Measurements from ENCODE around the gene CDH23. TPM values are rescaled to one million over a fixed set of nuclear protein-coding genes. Genes with fewer than 3 reads are reported as not detected.

CDH23 gene
- total RNA-seq, 2 experiments from 2014 or later: 4.7 to 4.9 TPM

DNA sequence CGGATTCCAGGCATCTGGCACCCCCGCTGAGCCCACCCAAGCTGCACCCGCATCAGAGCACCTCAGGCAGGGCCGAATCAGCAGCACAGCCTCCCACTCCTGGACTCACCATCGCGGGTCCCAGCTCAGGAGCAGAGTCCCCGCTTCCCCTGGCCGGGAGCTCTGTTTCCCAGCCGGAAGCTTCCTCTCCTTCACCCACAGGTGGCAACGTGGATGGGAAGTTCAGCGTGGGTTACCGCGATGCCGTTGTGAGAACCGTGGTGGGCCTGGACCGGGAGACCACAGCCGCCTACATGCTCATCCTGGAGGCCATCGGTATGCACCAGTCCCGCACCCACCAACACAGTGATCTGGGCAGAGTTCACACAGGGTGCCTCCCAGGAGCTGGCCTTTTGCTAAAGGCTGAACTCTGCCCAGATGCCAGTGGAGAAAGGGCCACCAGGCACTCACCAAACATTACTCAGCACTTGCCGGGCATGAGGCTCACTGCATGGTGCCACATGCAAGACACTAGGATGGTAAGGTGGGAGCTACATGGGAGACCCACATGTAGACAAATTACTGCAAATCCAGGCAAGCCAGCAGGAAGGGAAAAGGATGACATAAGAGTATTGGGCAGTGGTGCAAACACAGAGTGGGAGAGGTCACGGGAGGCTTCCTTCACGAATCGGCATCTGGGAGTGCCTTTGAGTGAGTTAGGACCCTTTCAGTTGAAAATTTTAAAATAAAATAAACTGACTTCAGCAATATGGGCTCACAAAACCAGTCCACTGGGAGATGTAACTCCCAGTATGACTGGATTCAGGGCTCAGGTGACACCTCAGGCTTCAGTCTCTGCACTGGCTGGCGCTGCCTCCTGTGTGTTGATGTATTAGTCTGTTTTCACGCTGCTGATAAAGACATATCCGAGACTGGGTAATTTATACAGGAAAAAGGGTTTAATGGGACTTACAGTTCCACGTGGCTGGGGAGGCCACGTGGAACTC is 312.5 kb downstream of the CDH23 start:
- peaks cover 63% of the 10 kb centered on the region for H3K4me1 Mint-ChIP-seq (ENCODE audit: low read depth)
- DNase-seq (no peak), ATAC-seq (no peak)
- peaks cover 1% of the 10 kb centered on the region for H3K36me3 Mint-ChIP-seq (ENCODE audit: low read depth)
- ChIA-PET POLR2A (interaction anchor here (0.7 to 1.4 kb wide), 3 partner anchors 11 to 64 kb away, joined by 4 to 5 read pairs (median 4); partner anchors contain the start of gene VSIR), CTCF (interaction anchor here (0.7 to 4.9 kb wide), 42 partner anchors 9 to 392 kb away, joined by 3 to 121 read pairs (median 5); partner anchors contain the start of genes CDH23, SLC29A3 and VSIR)
- no peaks in the 10 kb centered on the region for H3K27me3 Mint-ChIP-seq (ENCODE audit: low read depth)
- no peak overlapping the region for H3K27ac Mint-ChIP-seq
- no peak overlapping the region for H3K4me3 Mint-ChIP-seq
- H3K9me3 Mint-ChIP-seq (ENCODE audit: insufficient read depth): no peaks in the 10 kb centered on the region

DNA sequence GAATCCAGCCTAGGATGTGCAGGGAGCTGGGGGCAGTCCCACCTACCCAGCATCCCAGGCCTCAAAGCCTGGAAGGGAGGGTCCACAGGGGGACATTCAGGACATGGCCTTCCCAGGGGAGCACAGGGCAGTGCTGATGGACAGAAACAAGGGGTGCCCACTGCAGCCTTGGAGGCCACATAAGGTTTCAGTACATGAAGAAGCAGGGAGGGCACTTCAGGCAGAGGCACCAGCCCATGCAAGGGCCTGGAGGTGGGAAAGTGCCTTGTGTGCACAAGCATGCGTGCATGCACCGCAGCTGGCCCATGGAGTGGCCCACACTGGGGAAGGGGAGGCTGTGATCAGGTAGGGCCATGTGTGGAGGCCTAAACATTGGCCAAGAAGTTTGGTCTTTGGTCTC is 313.8 kb downstream of the CDH23 start:
- no peak for ATAC-seq
- POLR2A ChIA-PET: no interaction called here

DNA sequence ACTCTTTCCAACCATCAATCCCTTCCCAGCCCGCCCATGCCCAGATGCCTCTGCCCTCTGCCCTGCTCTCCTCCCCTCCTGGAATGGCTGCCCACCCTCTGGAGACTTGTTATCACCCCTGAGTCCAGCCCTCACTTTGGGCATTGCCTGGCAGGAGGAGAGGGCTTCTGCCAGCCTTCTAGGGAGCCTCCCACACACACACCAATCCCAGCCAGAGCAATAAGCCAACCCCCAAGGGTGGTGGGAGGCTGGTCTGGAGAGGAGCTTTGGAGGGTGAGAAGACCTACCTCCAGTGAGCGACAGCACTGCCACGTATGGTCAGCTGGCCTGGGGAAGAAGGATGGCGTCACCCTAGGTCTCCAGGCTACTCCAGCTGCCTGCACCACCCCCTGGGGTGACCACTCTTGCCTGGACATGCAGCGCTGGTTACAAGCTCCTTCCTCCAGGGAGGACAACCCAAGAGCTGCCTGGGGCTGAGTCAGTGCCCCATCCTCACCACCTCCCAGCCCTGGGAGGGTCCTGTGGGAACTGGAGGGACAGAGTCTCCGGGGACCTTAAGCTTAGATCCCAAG is 314.4 kb downstream of the CDH23 start:
- Mint-ChIP-seq H3K4me3 (no peak overlapping the region), H3K36me3 (ENCODE audit: low read depth) (peaks cover 3% of the 10 kb centered on the region), H3K27me3 (ENCODE audit: low read depth) (no peaks in the 10 kb centered on the region), H3K4me1 (ENCODE audit: low read depth) (peaks cover 78% of the 10 kb centered on the region), H3K27ac (peak overlapping the region; percentile 77), H3K9me3 (ENCODE audit: insufficient read depth) (no peaks in the 10 kb centered on the region)
- POLR2A ChIA-PET: interaction anchor here (0.7 kb wide), 1 partner anchor 12 kb away, joined by 3 read pairs; no protein-coding TSS in a partner anchor
- CTCF ChIA-PET: interaction anchor here (0.8 to 7.3 kb wide), 5 partner anchors 9 to 396 kb away, joined by 3 to 50 read pairs (median 4); partner anchors contain the start of gene VSIR
- DNase-seq: no peak
- no peak for ATAC-seq

More for the DNA sequence above, 313.8 kb downstream of the CDH23 start:
- H3K4me3 Mint-ChIP-seq: no peak overlapping the region
- peak overlapping the region; percentile 46 for H3K27ac Mint-ChIP-seq
- H3K36me3 Mint-ChIP-seq (ENCODE audit: low read depth): peaks cover 3% of the 10 kb centered on the region
- H3K27me3 Mint-ChIP-seq (ENCODE audit: low read depth): no peaks in the 10 kb centered on the region
- no peak for DNase-seq
- no peaks in the 10 kb centered on the region for H3K9me3 Mint-ChIP-seq (ENCODE audit: insufficient read depth)
- CTCF ChIA-PET: interaction anchor here (1.2 kb wide), 1 partner anchor 33 kb away, joined by 3 read pairs; no protein-coding TSS in a partner anchor
- H3K4me1 Mint-ChIP-seq (ENCODE audit: low read depth): peaks cover 75% of the 10 kb centered on the region

DNA sequence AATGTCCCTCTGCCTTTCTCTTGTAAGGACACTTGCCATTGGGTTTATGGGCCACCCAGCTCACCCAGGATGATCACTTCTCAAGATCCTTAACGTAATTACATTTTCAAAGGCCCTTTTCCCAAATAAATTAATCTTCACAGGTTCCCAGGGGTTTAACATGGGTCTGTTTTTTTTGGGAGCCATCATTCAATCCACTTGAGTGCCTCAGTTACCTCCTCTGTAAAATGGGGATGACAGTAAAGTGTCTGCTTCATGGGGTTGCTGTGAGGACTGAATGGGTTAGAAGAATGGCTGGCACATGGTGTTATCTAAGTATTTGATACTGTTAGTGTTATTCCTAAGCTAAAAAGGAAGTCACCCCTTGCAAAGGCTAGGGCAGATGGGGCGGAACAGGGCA is 315.4 kb downstream of the CDH23 start:
- H3K4me3 Mint-ChIP-seq: no peak overlapping the region
- CTCF ChIA-PET: interaction anchor here (0.8 to 7.3 kb wide), 9 partner anchors 8 to 397 kb away, joined by 3 to 50 read pairs (median 4); partner anchors contain the start of gene VSIR
- DNase-seq (no peak), ATAC-seq (no peak)
- peaks cover 78% of the 10 kb centered on the region for H3K4me1 Mint-ChIP-seq (ENCODE audit: low read depth)
- H3K27me3 Mint-ChIP-seq (ENCODE audit: low read depth): no peaks in the 10 kb centered on the region
- POLR2A ChIA-PET: interaction anchor here (0.7 to 3.0 kb wide), 9 partner anchors 15 to 61 kb away, joined by 3 to 15 read pairs (median 4); partner anchors contain the start of gene VSIR
- no peaks in the 10 kb centered on the region for H3K9me3 Mint-ChIP-seq (ENCODE audit: insufficient read depth)
- H3K27ac Mint-ChIP-seq: peak overlapping the region; percentile 99
- peaks cover 3% of the 10 kb centered on the region for H3K36me3 Mint-ChIP-seq (ENCODE audit: low read depth)

DNA sequence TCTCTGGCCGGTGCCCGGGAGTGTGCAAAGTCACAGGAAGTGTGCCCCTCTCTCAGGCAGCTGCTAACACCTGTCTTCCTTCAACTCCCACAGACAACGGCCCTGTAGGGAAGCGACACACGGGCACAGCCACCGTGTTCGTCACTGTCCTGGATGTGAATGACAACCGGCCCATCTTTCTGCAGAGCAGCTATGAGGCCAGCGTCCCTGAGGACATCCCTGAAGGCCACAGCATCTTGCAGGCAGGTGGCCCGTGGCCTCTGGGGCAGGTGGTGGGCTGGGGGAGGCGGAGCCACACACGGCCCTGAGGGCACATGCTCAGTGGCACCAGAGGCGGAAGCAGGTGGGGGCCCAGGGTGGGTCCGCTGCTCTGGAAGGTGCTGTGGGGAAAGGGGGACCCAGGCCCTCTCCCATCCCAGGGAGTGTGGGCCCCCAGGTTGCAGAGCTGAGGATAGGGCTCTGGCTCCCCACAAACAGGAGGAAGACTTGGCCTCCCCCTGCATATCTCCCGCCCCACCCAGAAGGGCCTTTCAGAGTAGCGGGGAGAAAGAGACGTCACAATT is 315.9 kb downstream of the CDH23 start:
- DNase-seq (peak; percentile 60), ATAC-seq (peak; percentile 40)
- Mint-ChIP-seq H3K36me3 (ENCODE audit: low read depth) (peaks cover 3% of the 10 kb centered on the region), H3K4me1 (ENCODE audit: low read depth) (peaks cover 75% of the 10 kb centered on the region), H3K4me3 (peak overlapping the region; percentile 80), H3K27me3 (ENCODE audit: low read depth) (no peaks in the 10 kb centered on the region), H3K9me3 (ENCODE audit: insufficient read depth) (no peaks in the 10 kb centered on the region), H3K27ac (peak overlapping the region; percentile 99)
- ChIA-PET CTCF (interaction anchor here (0.8 to 7.3 kb wide), 12 partner anchors 10 to 329 kb away, joined by 3 to 50 read pairs (median 4); partner anchors contain the start of gene VSIR), POLR2A (interaction anchor here (0.6 to 3.0 kb wide), 13 partner anchors 11 to 61 kb away, joined by 3 to 15 read pairs (median 4); partner anchors contain the start of gene VSIR)

DNA sequence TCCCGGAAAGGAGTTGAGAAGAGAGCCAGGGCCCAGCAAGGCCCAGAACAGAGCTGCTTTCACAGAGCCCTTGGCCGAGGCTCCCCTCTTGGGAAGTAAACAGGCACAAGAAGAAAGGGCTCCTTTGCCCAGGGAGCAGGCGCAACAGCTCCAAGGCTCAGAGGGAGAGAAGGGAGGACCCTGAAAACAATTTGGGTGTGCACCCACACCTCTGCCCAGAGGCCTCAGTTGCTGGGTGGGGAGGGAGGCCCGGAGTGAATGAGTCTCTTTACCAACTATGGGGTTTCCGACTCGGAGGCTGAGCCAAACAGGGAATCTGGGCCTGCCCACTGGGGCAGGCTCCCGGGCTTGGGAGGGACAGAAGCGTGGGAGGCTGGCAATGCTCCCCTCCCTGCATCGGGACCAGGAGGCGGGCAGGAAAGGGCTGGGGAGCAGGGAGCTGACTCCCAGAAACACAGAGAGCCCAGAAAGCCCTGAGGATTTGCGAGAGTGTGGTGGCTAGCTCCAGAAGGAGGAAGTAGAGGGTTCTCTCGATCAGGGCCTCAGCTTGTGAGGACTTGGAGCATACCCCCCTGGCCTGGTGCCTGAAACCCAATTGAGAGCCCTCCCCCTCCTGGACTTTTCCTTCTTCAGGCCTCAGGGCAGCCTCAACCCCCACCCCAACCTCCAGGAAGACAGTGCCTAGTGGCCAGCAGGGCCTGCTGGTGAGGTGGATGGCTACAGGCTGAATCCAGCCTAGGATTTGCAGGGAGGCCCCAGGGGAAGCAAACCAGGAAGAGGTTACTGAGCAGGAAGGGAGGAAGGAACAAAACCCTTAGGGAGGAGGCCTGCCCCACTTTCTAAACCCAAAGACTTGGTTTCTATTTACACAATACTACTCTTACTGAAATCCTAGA is 316.7 kb downstream of the CDH23 start:
- Mint-ChIP-seq H3K27me3 (ENCODE audit: low read depth) (no peaks in the 10 kb centered on the region), H3K27ac (peak overlapping the region; percentile 99), H3K36me3 (ENCODE audit: low read depth) (peaks cover 3% of the 10 kb centered on the region), H3K4me3 (peak overlapping the region; percentile 80), H3K4me1 (ENCODE audit: low read depth) (peaks cover 68% of the 10 kb centered on the region), H3K9me3 (ENCODE audit: insufficient read depth) (no peaks in the 10 kb centered on the region)
- peak; percentile 72 for ATAC-seq
- CTCF ChIA-PET: interaction anchor here (0.8 to 7.3 kb wide), 12 partner anchors 10 to 330 kb away, joined by 3 to 50 read pairs (median 4); partner anchors contain the start of gene VSIR
- peak; percentile 50 for DNase-seq
- POLR2A ChIA-PET: interaction anchor here (0.6 to 3.0 kb wide), 12 partner anchors 11 to 60 kb away, joined by 3 to 15 read pairs (median 4); partner anchors contain the start of gene VSIR

DNA sequence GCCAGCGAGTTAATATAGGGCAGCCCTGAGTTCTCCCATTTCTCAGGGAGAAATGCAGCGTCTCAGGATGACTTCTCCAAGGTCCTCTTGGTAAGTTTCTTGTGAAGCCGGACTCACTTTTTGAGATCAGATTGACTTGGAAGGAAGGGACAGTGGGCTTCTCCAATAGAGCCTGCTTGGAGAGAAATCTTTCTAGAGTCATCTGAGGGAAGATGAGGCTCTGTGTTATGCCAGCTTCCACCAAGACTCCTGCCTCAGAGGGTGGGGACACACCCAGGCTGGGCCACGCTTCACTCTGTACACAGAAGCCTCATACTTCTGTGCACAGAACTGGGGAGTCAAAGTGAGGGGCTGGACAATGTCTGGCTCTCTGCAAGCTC is 317.3 kb downstream of the CDH23 start:
- ChIA-PET POLR2A (interaction anchor here (0.6 to 3.0 kb wide), 6 partner anchors 10 to 59 kb away, joined by 3 to 15 read pairs (median 4); partner anchors contain the start of gene VSIR), CTCF (interaction anchor here (0.8 to 7.3 kb wide), 9 partner anchors 13 to 330 kb away, joined by 3 to 50 read pairs (median 4); partner anchors contain the start of gene VSIR)
- peaks cover 62% of the 10 kb centered on the region for H3K4me1 Mint-ChIP-seq (ENCODE audit: low read depth)
- peak overlapping the region; percentile 80 for H3K4me3 Mint-ChIP-seq
- no peaks in the 10 kb centered on the region for H3K9me3 Mint-ChIP-seq (ENCODE audit: insufficient read depth)
- ATAC-seq: no peak
- peak overlapping the region; percentile 99 for H3K27ac Mint-ChIP-seq
- no peak for DNase-seq
- H3K27me3 Mint-ChIP-seq (ENCODE audit: low read depth): no peaks in the 10 kb centered on the region
- peaks cover 3% of the 10 kb centered on the region for H3K36me3 Mint-ChIP-seq (ENCODE audit: low read depth)

DNA sequence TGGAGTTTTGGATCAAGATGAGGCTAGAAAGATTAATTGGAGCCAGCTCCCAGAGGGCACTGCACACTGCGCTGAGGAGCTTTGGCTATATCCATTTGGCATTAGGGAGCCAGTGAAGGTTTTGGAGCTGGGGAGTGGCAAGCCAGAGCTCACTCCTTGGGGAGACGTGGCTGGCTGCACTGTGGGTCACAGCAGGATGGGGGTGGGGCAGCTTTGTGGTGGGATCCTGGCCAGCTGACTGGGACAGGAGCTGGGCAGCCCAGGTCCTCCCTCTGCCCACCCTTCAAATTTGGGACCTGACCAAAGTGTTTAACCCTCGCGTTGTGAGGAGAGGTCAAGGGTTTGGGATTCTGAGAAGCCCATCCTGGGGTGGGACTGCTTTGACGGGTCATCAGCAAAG is 317.9 kb downstream of the CDH23 start:
- Mint-ChIP-seq H3K4me3 (peak overlapping the region; percentile 80), H3K36me3 (ENCODE audit: low read depth) (peaks cover 3% of the 10 kb centered on the region), H3K27ac (peak overlapping the region; percentile 99), H3K27me3 (ENCODE audit: low read depth) (no peaks in the 10 kb centered on the region), H3K9me3 (ENCODE audit: insufficient read depth) (no peaks in the 10 kb centered on the region), H3K4me1 (ENCODE audit: low read depth) (peaks cover 58% of the 10 kb centered on the region)
- ChIA-PET POLR2A (interaction anchor here (0.6 to 3.0 kb wide), 4 partner anchors 9 to 59 kb away, joined by 4 to 13 read pairs (median 4); partner anchors contain the start of gene VSIR), CTCF (interaction anchor here (0.8 to 7.3 kb wide), 4 partner anchors 12 to 59 kb away, joined by 3 to 50 read pairs (median 14); partner anchors contain the start of gene VSIR)
- DNase-seq: no peak
- no peak for ATAC-seq

DNA sequence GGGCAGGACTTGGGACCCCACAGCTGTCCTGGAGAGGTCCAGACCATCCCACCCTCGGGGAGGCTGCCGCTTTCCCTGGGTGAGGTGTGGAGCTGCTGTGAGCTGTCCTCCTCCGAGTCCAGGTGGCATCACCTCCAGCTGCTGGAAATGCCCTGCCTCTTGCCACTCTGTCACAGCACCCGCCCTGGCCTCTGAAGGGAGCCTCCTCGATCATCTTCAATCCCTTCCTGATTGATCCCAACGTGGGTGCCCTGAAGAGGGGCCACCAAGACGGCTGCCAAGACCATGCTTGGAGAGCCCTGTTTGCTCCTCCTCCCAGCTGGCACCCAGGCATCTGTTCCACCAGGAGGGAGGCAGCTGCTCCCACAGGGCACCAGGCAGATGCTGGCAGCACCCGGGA is 318.3 kb downstream of the CDH23 start:
- peak overlapping the region; percentile 63 for H3K27ac Mint-ChIP-seq
- POLR2A ChIA-PET: interaction anchor here (1.3 to 3.0 kb wide), 3 partner anchors 14 to 58 kb away, joined by 4 to 13 read pairs (median 5); partner anchors contain the start of gene VSIR
- peaks cover 55% of the 10 kb centered on the region for H3K4me1 Mint-ChIP-seq (ENCODE audit: low read depth)
- CTCF ChIA-PET: interaction anchor here (1.1 to 7.3 kb wide), 3 partner anchors 12 to 59 kb away, joined by 3 to 50 read pairs (median 24); partner anchors contain the start of gene VSIR
- H3K36me3 Mint-ChIP-seq (ENCODE audit: low read depth): peaks cover 3% of the 10 kb centered on the region
- ATAC-seq: no peak
- H3K27me3 Mint-ChIP-seq (ENCODE audit: low read depth): no peaks in the 10 kb centered on the region
- no peaks in the 10 kb centered on the region for H3K9me3 Mint-ChIP-seq (ENCODE audit: insufficient read depth)
- DNase-seq: no peak
- no peak overlapping the region for H3K4me3 Mint-ChIP-seq

DNA sequence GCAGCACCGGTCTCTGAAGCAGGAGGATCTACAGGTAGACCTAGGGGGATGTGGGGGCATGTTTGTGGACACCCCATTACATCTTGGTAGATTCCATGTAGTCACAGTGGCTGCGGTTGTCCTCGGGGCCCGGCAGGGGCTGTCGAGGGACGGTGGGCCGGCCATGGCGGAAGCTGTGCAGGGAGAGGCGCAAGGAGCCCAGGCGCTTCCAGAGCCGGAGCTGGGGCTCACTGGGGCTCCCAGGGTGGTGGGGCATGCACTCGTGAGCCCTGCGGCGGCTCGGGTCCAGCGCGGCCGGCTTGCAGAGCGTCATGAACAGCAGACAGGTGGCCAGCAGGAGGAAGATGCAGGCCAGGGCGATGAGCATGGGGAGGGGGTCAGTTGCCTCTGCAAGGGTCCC is 319.1 kb downstream of the CDH23 start:
- H3K27ac Mint-ChIP-seq: peak overlapping the region; percentile 63
- no peaks in the 10 kb centered on the region for H3K9me3 Mint-ChIP-seq (ENCODE audit: insufficient read depth)
- DNase-seq: no peak
- ChIA-PET POLR2A (interaction anchor here (1.8 kb wide), 1 partner anchor 13 kb away, joined by 5 read pairs; no protein-coding TSS in a partner anchor), CTCF (interaction anchor here (0.7 to 7.3 kb wide), 4 partner anchors 8 to 96 kb away, joined by 3 to 50 read pairs (median 10); partner anchors contain the start of gene VSIR)
- no peak overlapping the region for H3K4me3 Mint-ChIP-seq
- H3K27me3 Mint-ChIP-seq (ENCODE audit: low read depth): no peaks in the 10 kb centered on the region
- no peak for ATAC-seq
- peaks cover 3% of the 10 kb centered on the region for H3K36me3 Mint-ChIP-seq (ENCODE audit: low read depth)
- peaks cover 48% of the 10 kb centered on the region for H3K4me1 Mint-ChIP-seq (ENCODE audit: low read depth)

All from activated CD8-positive, alpha-beta T cell treated with anti-CD3 and anti-CD28 coated beads, Interleukin-2, amount 10 ng/mL, durations not matched to agents 7 days and 5 days (primary cell).